Heart left ventricle (tissue), 16 donors: ENCODE results near the gene C1orf122. TPM values are rescaled to one million over a fixed set of nuclear protein-coding genes. Genes with fewer than 3 reads are reported as not detected.

Experiments
- ATAC-seq, 4 donors: fragments of 200-7000 bp; cut with Tn5 transposase; one replicate each; pipeline ENCODE4 v1.9.1; 2020 to 2022; ENCODE audit warnings: moderate library complexity in 4 of 4, mild to moderate bottlenecking in 3 of 4, moderate number of reproducible peaks in 1 of 4
- DNase-seq, 5 donors: peaks; one replicate each; pipeline ENCODE4 v3.0.0-alpha.2; 2020
- H3K27ac ChIP-seq, 12 donors: fragments of 200-600 bp; sonication (generic) in 4 of 12; one replicate each; pipeline versions ENCODE4 v1.5.0 to v1.8.0; 2016 to 2022; ENCODE audit warnings: mild to moderate bottlenecking in 2 of 12
- H3K27me3 ChIP-seq, 9 donors: fragments of 200-600 bp; sonication (generic) in 2 of 9; one replicate each; pipeline versions ENCODE4 v1.5.1 to v1.8.0; 2016 to 2022; ENCODE audit warnings: mild to moderate bottlenecking in 3 of 9
- H3K36me3 ChIP-seq, 9 donors: fragments of 200-600 bp; sonication (generic) in 2 of 9; one replicate each; pipeline versions ENCODE4 v1.5.0 to v1.8.0; 2018 to 2022; ENCODE audit warnings: mild to moderate bottlenecking in 2 of 9
- H3K4me1 ChIP-seq, 12 donors: fragments of 200-600 bp; sonication (generic) in 4 of 12; one replicate each; pipeline versions ENCODE4 v1.5.0 to v1.8.0; 2016 to 2022; ENCODE audit warnings: mild to moderate bottlenecking in 3 of 12
- H3K4me3 ChIP-seq, 12 donors: fragments of 200-600 bp; sonication (generic) in 4 of 12; one replicate each; pipeline versions ENCODE4 v1.5.0 to v1.8.0; 2017 to 2022; ENCODE audit warnings: mild to moderate bottlenecking in 9 of 12, moderate library complexity in 4 of 12
- H3K9me3 ChIP-seq, 12 donors: fragments of 200-600 bp; sonication (generic) in 4 of 12; one replicate each; pipeline versions ENCODE4 v1.5.0 to v1.8.0; 2016 to 2022; ENCODE audit warnings: mild to moderate bottlenecking in 1 of 12
- POLR2A ChIP-seq, 2 donors: fragments of 450-650 bp; IDR thresholded peaks; one replicate each; pipeline ENCODE4 v1.6.1; 2017; ENCODE audit warnings: antibody characterized with exemption in 2 of 2, mild to moderate bottlenecking in 2 of 2, moderate library complexity in 2 of 2
- WGBS, 4 donors: extraction: QIAGEN DNeasy Blood & Tissue Kit in 2 of 4; methylation state at CpG; one replicate each; pipeline versions ENCODE4 v1.1.5 to v1.1.7; 2013 to 2018; 5-methylcytosine and 5-hydroxymethylcytosine counted together
- intact Hi-C, 10 donors: fragments of 100-400 bp; cut with DNase I; formaldehyde crosslinking; loops; one replicate each; pipeline versions ENCODE4 v1.11.1 to v1.14.2; 2022
- long read RNA-seq, 3 donors: library from polyadenylated mRNA; unstranded; transcript quantifications; one replicate each; pipeline ENCODE4 v2.0.0, GENCODE V29; 2020 to 2021
- polyA plus RNA-seq, 2 donors: library from polyadenylated mRNA; stranded (reverse); fragments of 200-250 nt; gene quantifications; one replicate each; pipeline ENCODE4 v1.2.3, GENCODE V29; 2013
- total RNA-seq, 9 donors: library from RNA; depleted of rRNA in 2 of 9; stranded (reverse); fragments of >200 nt in 2 of 9; fragmentation: NEBNext Ultra II Directional in 3 of 9; extraction: Animal tissue kit (Norgen Biotek cat#: 25700) in 3 of 9; gene quantifications; one replicate each; pipeline versions ENCODE4 v1.1.0 to v1.2.4, GENCODE V29; 2016 to 2023
- TF ChIP-seq, protein P1 (sequence below), 12 donors: fragments of 200-600 bp; sonication (generic) in 4 of 12; IDR thresholded peaks; one replicate each; pipeline versions ENCODE4 v1.5.0 to v1.8.0; 2018 to 2022; ENCODE audit warnings: antibody characterized with exemption in 12 of 12, mild to moderate bottlenecking in 5 of 12
- donor health status: ischemic (EF 13 %, LVEDD 7.1; RV severe dilation, severe dysfunction).
- donor health status: healthy with polysubstance abuse.
- donor health status: DM: no; HTN: yes; CAD: no.
- donor health status: DM: no; HTN: no; CAD: no.
- donor health status: ischemic (EF 25% LVEDD 6.9; RV normal size, moderate dysfunction).
- donor health status: ischemic (EF 25% LVEDD 5.7; RV mildly dilated, moderate dysfunction).
- donor health status: healthy.
- donor health status: DM: yes; HTN: yes; CAD: no.
- donor health status: ischemic (EF 35%, LVEDD 5.7; RV mildly dilated, moderate dysfunction).
- donor health status: nonischemic (EF 11% LVEDD 7.7; RV severe dilation, severe dysfunction).
- donor health status: DM: yes; HTN: yes; CAD: no.
- donor health status: PGD.
- donor health status: ischemic (EF 29% LVEDD 5.4; RV normal size, mild dysfunction).
- donor health status: nonischemic (EF 23%, LVEDD 6.1; RV moderate dilation, normal function).

Gene C1orf122
- total RNA-seq (10 to 100 TPM; 29.1 to 93.0 (median 44.0) TPM), polyA plus RNA-seq (10 to 100 TPM; 37.5 to 60.2 TPM)
- long read RNA-seq, donor 1, transcript C1orf122-204 (3 exons, 1,234 nt), result minor isoform, 5 of 71 reads
- long read RNA-seq, donor 1, transcript C1orf122-201 (3 exons, 973 nt), result major isoform, 40 of 71 reads
- long read RNA-seq, donor 1, transcript C1orf122-202 (2 exons, 2,229 nt), result minor isoform, 19 of 71 reads
- long read RNA-seq, donor 1, partial matches to known transcripts, result 7 of 71 reads
- long read RNA-seq, donor 1, other reads (novel, unspliced or antisense), result 0 of 71 reads
- long read RNA-seq, donor 2, transcript C1orf122-202 (2 exons, 2,229 nt), result major isoform, 6 of 7 reads
- long read RNA-seq, donor 2, partial matches to known transcripts, result 0 of 7 reads
- long read RNA-seq, donor 2, other reads (novel, unspliced or antisense), result 0 of 7 reads
- long read RNA-seq, donor 3, transcript C1orf122-201 (3 exons, 973 nt), result major isoform, 19 of 37 reads
- long read RNA-seq, donor 3, transcript C1orf122-202 (2 exons, 2,229 nt), result minor isoform, 13 of 37 reads
- long read RNA-seq, donor 3, transcript C1orf122-204 (3 exons, 1,234 nt), result minor isoform, 5 of 37 reads
- long read RNA-seq, donor 3, partial matches to known transcripts, result 0 of 37 reads
- long read RNA-seq, donor 3, other reads (novel, unspliced or antisense), result 0 of 37 reads

- 0 to 1% (median 0%) methylated on average over 11 to 95 of the region's 95 CpGs for WGBS, 4 donors
- intact Hi-C loops, result loop anchor here in 9 of 10 donors (1.0 to 10.0 kb wide), 8 partner anchors 47 to 213 kb away; partner anchors contain the start of genes CDCA8 (in 6 of the 9), MTF1 (in 5 of the 9) and GNL2 (in 1 of the 9)
- Histone ChIP-seq H3K4me1 (peaks cover 8 to 41% (median 28%) of the 10 kb centered on the region in 12 donors), H3K27me3 (no peaks in the 10 kb centered on the region), H3K36me3 (peaks cover 0 to 50% (median 40%) of the 10 kb centered on the region in 9 donors), H3K9me3 (no peaks in the 10 kb centered on the region), H3K27ac (peak within 1 kb of the TSS; percentile 90 to 99 (median 96)), H3K4me3 (peak within 1 kb of the TSS; percentile 72 to 99 (median 91))
- ATAC-seq (peak; percentile 91 to 96 (median 96)), DNase-seq (peak; percentile 94 to 97 (median 96))
- peak in 1 of 2 donors; percentile 72 for TF ChIP-seq POLR2A (IDR thresholded peaks at IDR 0.05)
- TF ChIP-seq, protein P1, sequence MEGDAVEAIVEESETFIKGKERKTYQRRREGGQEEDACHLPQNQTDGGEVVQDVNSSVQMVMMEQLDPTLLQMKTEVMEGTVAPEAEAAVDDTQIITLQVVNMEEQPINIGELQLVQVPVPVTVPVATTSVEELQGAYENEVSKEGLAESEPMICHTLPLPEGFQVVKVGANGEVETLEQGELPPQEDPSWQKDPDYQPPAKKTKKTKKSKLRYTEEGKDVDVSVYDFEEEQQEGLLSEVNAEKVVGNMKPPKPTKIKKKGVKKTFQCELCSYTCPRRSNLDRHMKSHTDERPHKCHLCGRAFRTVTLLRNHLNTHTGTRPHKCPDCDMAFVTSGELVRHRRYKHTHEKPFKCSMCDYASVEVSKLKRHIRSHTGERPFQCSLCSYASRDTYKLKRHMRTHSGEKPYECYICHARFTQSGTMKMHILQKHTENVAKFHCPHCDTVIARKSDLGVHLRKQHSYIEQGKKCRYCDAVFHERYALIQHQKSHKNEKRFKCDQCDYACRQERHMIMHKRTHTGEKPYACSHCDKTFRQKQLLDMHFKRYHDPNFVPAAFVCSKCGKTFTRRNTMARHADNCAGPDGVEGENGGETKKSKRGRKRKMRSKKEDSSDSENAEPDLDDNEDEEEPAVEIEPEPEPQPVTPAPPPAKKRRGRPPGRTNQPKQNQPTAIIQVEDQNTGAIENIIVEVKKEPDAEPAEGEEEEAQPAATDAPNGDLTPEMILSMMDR (IDR thresholded peaks at IDR 0.05), result no peak
These were observed at the start of gene C1orf122, which contains the start of gene YRDC for GRCh38 chr1:37807555-37808368. TSS of gene C1orf122 (plus strand) at chr1:37807790. CDS start at chr1:37808405, 615 bp downstream. TSS of gene YRDC (minus strand) at chr1:37808208. CDS start at chr1:37808180, 28 bp downstream.

- H3K4me1 ChIP-seq, result no peaks in the 10 kb centered on the region
- no peaks in the 10 kb centered on the region for H3K36me3 ChIP-seq
- H3K27me3 ChIP-seq, result peaks cover 13 to 90% (median 49%) of the 10 kb centered on the region in 9 donors
- no peak overlapping the region for H3K27ac ChIP-seq
- WGBS, 4 donors, result 70 to 87% (median 80%) methylated on average over 2 of the region's 2 CpGs
- H3K4me3 ChIP-seq, result no peak overlapping the region
- intact Hi-C loops, result no loop called here
- DNase-seq (no peak), ATAC-seq (no peak)
- TF ChIP-seq POLR2A (IDR thresholded peaks at IDR 0.05), result no peak
- TF ChIP-seq, protein P1 (IDR thresholded peaks at IDR 0.05), result no peak
- H3K9me3 ChIP-seq, result no peaks in the 10 kb centered on the region
These were observed 48.1 kb upstream of the C1orf122 start for GRCh38 chr1:37759451-37759850.

GRCh38 chr1:37761416-37762095 lies 46.0 kb upstream of the C1orf122 start:
- intact Hi-C loops, result no loop called here
- Histone ChIP-seq H3K4me1 (no peaks in the 10 kb centered on the region), H3K4me3 (no peak overlapping the region), H3K27me3 (peaks cover 27 to 94% (median 64%) of the 10 kb centered on the region in 9 donors), H3K36me3 (no peaks in the 10 kb centered on the region), H3K27ac (no peak overlapping the region), H3K9me3 (no peaks in the 10 kb centered on the region)
- ATAC-seq (no peak), DNase-seq (no peak)
- 45 to 70% (median 50%) methylated on average over 30 to 68 of the region's 68 CpGs for WGBS, 4 donors
- no peak for TF ChIP-seq POLR2A (IDR thresholded peaks at IDR 0.05)

GRCh38 chr1:37762516-37762915 lies 45.1 kb upstream of the C1orf122 start:
- WGBS, 4 donors, result 58 to 66% (median 63%) methylated on average over 2 of the region's 2 CpGs
- Histone ChIP-seq H3K4me3 (no peak overlapping the region), H3K9me3 (no peaks in the 10 kb centered on the region), H3K27me3 (peaks cover 30 to 94% (median 61%) of the 10 kb centered on the region in 9 donors), H3K27ac (no peak overlapping the region), H3K4me1 (no peaks in the 10 kb centered on the region), H3K36me3 (no peaks in the 10 kb centered on the region)
- intact Hi-C loops, result no loop called here
- DNase-seq (no peak), ATAC-seq (no peak)
- TF ChIP-seq, protein P1 (IDR thresholded peaks at IDR 0.05), result no peak
- TF ChIP-seq POLR2A (IDR thresholded peaks at IDR 0.05), result no peak
